Measurements from ENCODE around the gene ZNF609.

Gene ZNF609

GRCh38 chr15:64673866-64674265, 213.5 kb downstream of the ZNF609 start:
- DNase-seq: no peak

DNA sequence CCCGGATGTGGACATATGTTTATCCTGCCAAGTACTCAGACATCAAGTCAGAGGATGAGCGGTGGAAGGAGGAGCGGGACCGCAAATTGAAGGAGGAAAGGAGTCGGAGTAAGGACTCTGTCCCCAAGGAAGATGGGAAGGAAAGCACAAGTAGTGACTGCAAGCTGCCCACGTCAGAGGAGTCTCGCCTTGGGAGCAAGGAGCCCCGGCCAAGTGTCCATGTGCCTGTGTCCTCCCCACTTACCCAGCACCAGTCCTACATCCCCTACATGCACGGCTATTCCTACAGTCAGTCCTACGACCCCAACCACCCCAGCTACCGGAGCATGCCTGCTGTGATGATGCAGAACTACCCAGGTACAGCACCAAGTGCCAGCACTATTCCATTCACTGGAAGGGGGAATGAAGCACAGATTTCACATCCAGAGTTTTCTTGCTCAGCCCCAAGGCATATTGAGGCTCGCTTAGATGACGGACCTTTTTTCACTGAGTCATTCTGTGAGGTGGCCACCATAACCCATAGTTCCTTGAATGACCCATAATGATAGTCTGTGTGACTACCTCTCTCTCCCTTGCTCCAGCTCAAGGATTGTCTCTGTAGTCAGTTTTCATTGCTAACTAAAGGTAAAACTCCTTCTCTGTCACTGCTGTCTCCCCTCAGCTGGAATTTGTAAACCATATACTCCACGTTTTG, 217.9 kb downstream of the ZNF609 start:
- DNase-seq: no peak

- DNase-seq: no peak
These were observed 219.7 kb downstream of the ZNF609 start for GRCh38 chr15:64680097-64680496.

DNA sequence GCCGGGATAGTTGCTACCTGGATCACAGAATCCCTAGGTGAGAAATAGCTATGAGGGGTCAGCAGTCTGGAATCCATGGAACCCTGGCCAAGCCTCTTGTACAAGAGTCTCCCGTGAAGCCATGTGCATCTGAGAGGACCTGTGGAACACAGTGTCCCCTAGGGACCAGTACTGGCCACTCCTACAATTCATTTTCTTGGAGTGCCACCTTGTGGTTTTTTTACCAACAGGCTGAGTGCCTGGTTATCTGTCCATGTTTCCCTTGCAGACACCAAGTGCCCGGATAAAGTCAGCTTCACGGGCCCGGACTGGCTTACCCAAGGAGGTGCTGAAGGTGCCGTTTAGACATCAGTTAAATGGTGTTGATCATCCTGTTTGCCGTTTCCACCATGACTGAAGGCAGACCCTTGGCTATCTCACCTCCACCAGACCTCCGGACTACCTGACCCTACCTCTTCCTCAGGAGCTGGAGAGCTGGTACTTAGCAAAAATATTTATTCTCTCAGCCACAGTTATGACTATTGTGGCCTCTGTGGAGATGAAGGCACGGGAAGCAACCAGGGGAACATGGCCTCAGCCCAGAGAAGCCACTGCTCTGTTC, 221.1 kb downstream of the ZNF609 start:
- peak; percentile 39 for DNase-seq

GRCh38 chr15:64682255-64682654, 221.9 kb downstream of the ZNF609 start:
- DNase-seq: no peak

DNA sequence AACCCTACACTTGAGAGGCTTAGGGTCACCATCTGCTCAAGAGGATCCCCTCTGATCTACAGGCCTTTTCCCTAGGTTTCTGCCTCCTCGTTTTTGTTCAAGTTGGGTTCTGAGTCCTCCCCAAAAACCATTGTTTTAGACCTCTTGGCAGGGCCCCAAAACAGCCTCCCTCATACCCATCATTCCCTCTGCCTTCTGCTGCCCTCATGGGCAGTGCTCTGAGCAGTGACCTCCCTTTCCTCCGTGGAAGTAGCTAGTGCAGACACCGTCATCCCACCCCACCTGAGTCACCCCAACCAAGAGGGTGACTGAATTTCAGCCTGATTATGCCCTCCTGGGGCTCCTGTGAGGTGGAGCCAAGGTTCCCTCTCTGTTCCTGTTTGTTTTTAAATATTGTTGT, 223.0 kb downstream of the ZNF609 start:
- no peak for DNase-seq

- no peak for DNase-seq
These were observed 225.0 kb downstream of the ZNF609 start for GRCh38 chr15:64685230-64685888.

DNA sequence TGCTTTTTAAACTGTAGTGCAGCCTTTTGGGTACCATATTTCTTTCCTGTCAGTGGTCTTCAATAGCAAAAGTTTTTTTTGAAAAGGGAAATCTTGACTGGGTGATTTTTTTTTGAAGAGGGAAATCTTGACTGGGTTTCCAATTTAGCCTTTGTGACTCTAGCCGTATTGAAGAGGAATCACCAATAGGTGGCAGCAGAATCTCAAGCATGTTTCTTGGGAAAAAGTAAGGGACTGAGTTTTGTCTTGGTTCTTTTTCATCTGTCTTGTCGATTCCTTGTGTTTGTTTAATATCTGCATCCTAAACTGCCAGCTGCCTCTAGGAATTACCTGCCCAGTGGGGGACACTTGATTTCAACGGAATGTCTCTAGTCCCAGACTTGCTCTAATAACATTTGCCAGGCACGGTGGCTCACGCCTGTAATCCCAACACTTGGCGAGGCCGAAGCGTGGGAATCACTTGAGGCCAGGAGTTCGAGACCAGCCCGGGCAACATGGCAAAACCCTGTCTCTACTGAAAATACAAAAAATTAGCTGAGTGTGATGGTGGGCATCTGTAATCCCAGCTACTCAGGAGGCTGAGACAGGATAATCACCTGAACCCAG, 225.9 kb downstream of the ZNF609 start:
- peak; percentile 38 for DNase-seq

DNA sequence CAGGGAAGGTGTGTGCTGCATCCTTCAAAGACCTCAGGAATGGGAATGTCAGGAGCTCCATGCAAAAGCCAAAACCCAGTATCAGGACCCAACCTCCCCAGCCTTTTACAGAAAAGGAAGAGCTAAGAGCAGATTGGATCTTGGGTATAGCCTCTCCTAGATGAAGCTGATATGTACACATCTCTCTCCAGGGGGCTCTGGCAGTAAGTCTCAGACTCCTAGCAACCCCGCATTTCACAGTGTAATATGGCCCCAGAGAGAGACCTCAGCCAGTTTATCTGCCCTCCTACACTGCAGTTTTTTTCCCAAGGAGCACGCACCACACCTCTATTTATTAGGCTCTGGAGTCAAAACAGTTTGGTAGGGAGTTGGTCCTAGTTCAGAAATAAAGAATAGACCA, 226.8 kb downstream of the ZNF609 start:
- DNase-seq: no peak

- no peak for DNase-seq
These were observed 227.3 kb downstream of the ZNF609 start for GRCh38 chr15:64687688-64688087.

GRCh38 chr15:64688770-64689169, 228.4 kb downstream of the ZNF609 start:
- no peak for DNase-seq

DNA sequence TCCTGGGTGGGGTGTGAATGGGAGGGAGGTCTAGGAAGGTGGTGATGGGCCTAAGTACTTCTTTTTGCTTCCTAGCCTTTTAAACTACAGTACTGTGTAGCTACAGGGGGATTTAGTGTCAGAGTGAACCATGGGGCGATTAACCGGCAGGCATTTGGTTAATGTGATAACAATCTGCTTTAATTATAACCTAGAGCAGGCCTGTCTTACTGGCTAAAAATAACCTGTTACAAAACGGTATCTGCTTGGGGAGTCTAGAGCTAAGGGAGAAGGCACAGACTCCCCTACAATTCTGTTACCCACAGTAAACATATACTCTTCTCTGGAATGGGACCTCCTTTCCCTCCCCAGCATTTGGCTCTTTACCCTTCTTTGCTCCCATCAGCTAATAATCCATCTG, 229.6 kb downstream of the ZNF609 start:
- no peak for DNase-seq

- no peak for DNase-seq
These were observed 230.4 kb downstream of the ZNF609 start for GRCh38 chr15:64690578-64691296.

- DNase-seq: peak; percentile 47
These were observed 231.7 kb downstream of the ZNF609 start for GRCh38 chr15:64691896-64692565.

- DNase-seq: peak; percentile 77
These were observed 232.8 kb downstream of the ZNF609 start for GRCh38 chr15:64693134-64693533.

GRCh38 chr15:64694816-64695215, 234.4 kb downstream of the ZNF609 start:
- no peak for DNase-seq

DNA sequence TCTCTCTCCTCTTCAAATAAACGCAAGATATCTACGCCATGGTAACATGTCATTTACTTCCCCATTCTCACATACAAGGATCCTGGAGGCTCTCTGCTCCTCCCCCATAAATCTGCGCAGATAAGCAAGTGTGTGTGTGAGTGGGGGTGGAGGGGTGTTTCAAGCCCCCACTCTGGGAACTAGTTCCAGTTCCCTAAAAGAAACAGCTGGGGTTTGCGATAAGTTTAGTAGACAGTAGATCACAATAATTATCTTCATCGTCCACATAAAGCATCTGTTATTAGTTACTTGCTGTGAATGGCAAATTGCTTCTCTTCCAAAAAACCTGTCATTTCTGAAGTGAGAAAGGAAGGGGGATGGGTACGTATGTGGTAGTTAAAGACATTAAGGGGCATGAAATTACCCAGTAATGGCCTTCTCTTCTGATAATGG, 235.2 kb downstream of the ZNF609 start:
- peak; percentile 92 for DNase-seq

DNA sequence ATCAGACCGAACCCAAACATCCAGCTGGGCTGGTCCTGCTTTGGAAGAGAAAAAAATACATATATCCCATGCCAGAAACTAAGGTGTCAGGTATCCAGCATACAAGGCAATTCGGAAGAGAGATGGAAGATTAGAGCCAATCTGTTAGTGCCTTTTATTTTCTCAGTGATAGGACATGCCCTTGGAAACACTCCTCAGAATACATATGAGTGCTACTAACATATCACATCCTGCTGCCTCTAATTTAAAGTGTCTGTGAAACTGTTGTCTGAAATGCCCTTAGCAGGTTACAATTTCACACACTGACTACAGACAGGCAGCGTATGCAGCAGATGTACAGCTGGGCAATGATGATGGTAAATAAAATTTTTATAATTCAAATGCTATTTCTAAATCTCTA, 236.1 kb downstream of the ZNF609 start:
- DNase-seq: no peak

DNA sequence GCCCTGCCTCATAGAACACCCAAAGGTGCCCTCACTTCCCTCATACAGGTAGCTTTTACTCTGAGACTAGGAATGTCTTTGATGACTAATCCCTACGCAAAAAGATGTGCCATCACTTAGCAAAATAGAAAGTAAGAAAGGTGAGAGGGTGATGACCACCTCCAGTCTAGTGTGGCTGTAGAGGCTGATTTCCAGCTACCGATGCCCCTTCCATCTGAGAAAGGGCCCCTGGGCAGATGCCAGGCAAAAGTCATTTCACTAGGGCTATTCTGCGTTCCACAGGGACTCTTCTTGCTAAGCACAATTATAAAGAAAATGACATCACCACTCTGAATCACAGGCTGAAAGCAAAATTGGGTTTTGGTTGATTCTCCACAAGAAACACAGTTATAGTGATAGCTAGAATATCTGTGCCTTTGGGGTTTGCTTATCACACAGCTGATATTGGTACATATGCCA, 237.6 kb downstream of the ZNF609 start:
- DNase-seq: no peak

DNA sequence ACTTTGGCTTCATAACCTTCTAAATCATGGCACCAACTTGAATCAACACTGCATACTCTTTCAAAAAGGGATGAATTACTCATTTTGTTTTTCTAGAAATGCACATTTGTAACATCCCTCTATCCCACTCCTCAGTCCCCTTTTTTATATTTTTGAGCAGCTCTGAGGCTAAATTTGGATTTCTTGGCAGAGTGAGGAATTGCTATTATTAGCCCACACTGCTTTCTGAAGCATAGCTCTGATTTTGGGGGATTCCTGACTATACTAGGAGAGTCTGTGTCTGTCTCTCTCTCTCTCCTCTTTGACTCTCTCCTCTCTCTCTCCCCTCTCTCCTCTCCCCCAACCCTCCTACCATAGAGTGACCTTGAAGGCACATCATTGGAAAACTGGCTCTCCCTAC, 238.4 kb downstream of the ZNF609 start:
- DNase-seq: no peak

GRCh38 chr15:64699751-64700388, 239.5 kb downstream of the ZNF609 start:
- no peak for DNase-seq

DNA sequence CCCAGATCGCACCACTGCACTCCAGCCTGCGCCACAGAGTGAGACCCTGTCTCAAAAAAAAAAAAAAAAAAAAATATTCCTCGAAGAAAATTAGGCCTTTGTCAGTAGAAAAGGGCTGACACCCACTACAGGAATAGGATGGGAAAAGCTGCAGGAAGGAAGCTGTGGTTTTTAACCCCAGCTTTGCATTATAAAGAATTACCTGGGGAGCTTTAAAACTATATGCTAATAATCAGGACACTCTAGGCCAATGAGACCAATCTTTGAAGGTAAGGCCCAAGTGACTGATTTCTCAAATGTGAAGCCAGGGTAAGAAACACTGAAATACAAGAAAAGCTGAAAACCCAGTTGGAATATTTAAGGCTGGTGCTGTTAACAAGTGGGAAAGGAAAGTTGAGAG, 240.7 kb downstream of the ZNF609 start:
- no peak for DNase-seq

Measured in MV-4-11 (cell line).